ENCODE data around the gene CHSY1.

The CHSY1 gene

GRCh38 chr15:101150723-101151040, 101.2 kb downstream of the CHSY1 start:
- no peak for DNase-seq (ENCODE audit: low spot score)

GRCh38 chr15:101149864-101150722, 101.8 kb downstream of the CHSY1 start:
- DNase-seq (ENCODE audit: low spot score) = no peak

- no peak for DNase-seq (ENCODE audit: low spot score)
These were observed 102.8 kb downstream of the CHSY1 start for GRCh38 chr15:101148881-101149664.

GRCh38 chr15:101148166-101148880, 103.5 kb downstream of the CHSY1 start:
- no peak for DNase-seq (ENCODE audit: low spot score)

GRCh38 chr15:101147181-101147580, 104.7 kb downstream of the CHSY1 start:
- no peak for DNase-seq (ENCODE audit: low spot score)

GRCh38 chr15:101146118-101146702, 105.6 kb downstream of the CHSY1 start:
- no peak for DNase-seq (ENCODE audit: low spot score)

GRCh38 chr15:101145362-101145761, 106.5 kb downstream of the CHSY1 start:
- DNase-seq (ENCODE audit: low spot score) = no peak

- no peak for DNase-seq (ENCODE audit: low spot score)
These were observed 108.5 kb downstream of the CHSY1 start for GRCh38 chr15:101143321-101143720.

GRCh38 chr15:101142711-101143110, 109.1 kb downstream of the CHSY1 start:
- no peak for DNase-seq (ENCODE audit: low spot score)

- DNase-seq (ENCODE audit: low spot score) = no peak
These were observed 109.8 kb downstream of the CHSY1 start for GRCh38 chr15:101141926-101142527.

GRCh38 chr15:101140697-101141065, 111.2 kb downstream of the CHSY1 start:
- no peak for DNase-seq (ENCODE audit: low spot score)

GRCh38 chr15:101139986-101140696, 111.7 kb downstream of the CHSY1 start:
- no peak for DNase-seq (ENCODE audit: low spot score)

- DNase-seq (ENCODE audit: low spot score) = no peak
These were observed 112.7 kb downstream of the CHSY1 start for GRCh38 chr15:101138913-101139880.

- DNase-seq (ENCODE audit: low spot score) = no peak
These were observed 113.7 kb downstream of the CHSY1 start for GRCh38 chr15:101138086-101138660.

- no peak for DNase-seq (ENCODE audit: low spot score)
These were observed 114.4 kb downstream of the CHSY1 start for GRCh38 chr15:101137312-101137940.

GRCh38 chr15:101136381-101137268, 115.2 kb downstream of the CHSY1 start:
- no peak for DNase-seq (ENCODE audit: low spot score)

- no peak for DNase-seq (ENCODE audit: low spot score)
These were observed 116.2 kb downstream of the CHSY1 start for GRCh38 chr15:101135532-101136166.

GRCh38 chr15:101134780-101135179, 117.1 kb downstream of the CHSY1 start:
- DNase-seq (ENCODE audit: low spot score) = no peak

All from LoVo (cell line).